Activated naive CD4-positive, alpha-beta T cell (primary cell): ENCODE measurements around the gene TMEM131.

Experiments used
- DNase-seq, 4 experiments: peaks; one replicate each; lab custom pipeline; 2025; lab: John Stamatoyannopoulos, UW

TMEM131 gene

GRCh38 chr2:97992836-97993825 lies 2.6 kb downstream of the TMEM131 start:
- no peak for DNase-seq

GRCh38 chr2:97991081-97991856 lies 4.5 kb downstream of the TMEM131 start:
- no peak for DNase-seq

- no peak for DNase-seq
These were observed 7.0 kb downstream of the TMEM131 start for GRCh38 chr2:97988722-97989121.

GRCh38 chr2:97985998-97986397 lies 9.8 kb downstream of the TMEM131 start:
- DNase-seq = no peak

- DNase-seq = no peak
These were observed 12.1 kb downstream of the TMEM131 start for GRCh38 chr2:97983698-97984097.

GRCh38 chr2:97983134-97983533 lies 12.6 kb downstream of the TMEM131 start:
- no peak for DNase-seq

- DNase-seq = no peak
These were observed 13.1 kb downstream of the TMEM131 start for GRCh38 chr2:97982621-97983020.

GRCh38 chr2:97981961-97982360 lies 13.8 kb downstream of the TMEM131 start:
- DNase-seq = no peak

- no peak for DNase-seq
These were observed 15.8 kb downstream of the TMEM131 start for GRCh38 chr2:97979904-97980303.

GRCh38 chr2:97974471-97974870 lies 21.3 kb downstream of the TMEM131 start:
- no peak for DNase-seq

- no peak for DNase-seq
These were observed 25.3 kb downstream of the TMEM131 start for GRCh38 chr2:97970293-97971060.

- DNase-seq = no peak
These were observed 26.4 kb downstream of the TMEM131 start for GRCh38 chr2:97969081-97970067.

- DNase-seq = no peak
These were observed 27.7 kb downstream of the TMEM131 start for GRCh38 chr2:97967931-97968627.

GRCh38 chr2:97967216-97967592 lies 28.5 kb downstream of the TMEM131 start:
- no peak for DNase-seq

- no peak for DNase-seq
These were observed 29.1 kb downstream of the TMEM131 start for GRCh38 chr2:97966545-97967215.

- no peak for DNase-seq
These were observed 30.6 kb downstream of the TMEM131 start for GRCh38 chr2:97965116-97965515.

GRCh38 chr2:97963880-97964279 lies 31.9 kb downstream of the TMEM131 start:
- no peak for DNase-seq

- no peak for DNase-seq
These were observed 32.7 kb downstream of the TMEM131 start for GRCh38 chr2:97963079-97963406.

- DNase-seq = no peak
These were observed 34.2 kb downstream of the TMEM131 start for GRCh38 chr2:97961534-97961933.

GRCh38 chr2:97958184-97958583 lies 37.6 kb downstream of the TMEM131 start:
- no peak for DNase-seq
